Measurements from ENCODE around the gene VMAC.

VMAC gene

DNA sequence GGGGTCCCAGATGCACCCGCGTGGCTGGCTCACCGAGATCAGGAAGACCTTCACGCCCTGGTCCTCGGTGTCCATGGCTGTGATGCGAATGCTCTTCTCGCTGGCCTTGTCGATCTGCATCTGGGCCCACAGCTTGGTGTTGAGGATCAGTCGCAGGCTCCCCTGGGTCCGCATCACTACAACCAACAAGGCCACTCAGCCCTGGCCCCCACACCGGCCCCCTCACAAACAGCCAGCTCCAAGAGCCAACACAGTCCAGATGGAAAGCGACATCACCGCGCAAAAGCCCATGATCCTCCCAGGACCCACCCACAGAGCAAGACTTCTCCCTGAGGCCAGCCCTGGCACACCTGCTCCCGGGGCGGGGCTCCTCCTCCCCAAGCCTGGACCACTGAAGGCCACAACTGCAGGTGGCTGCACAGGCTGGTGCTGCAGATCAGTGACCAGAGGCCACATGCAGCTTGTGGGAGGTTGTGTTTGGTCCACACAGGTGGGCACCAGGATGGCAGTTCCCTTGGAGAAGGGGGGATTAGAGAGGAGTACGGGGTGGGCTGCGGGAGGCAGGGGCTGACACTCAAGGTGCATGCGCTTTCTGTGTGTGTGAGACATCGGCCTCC lies 13.9 kb downstream of the VMAC start:
- Histone ChIP-seq H3K36me3 (ENCODE audit: control insufficient read depth, insufficient read depth, low read length) (peaks cover 37% of the 10 kb centered on the region), H3K27ac (ENCODE audit: insufficient read depth, low read depth, low read length, poor library complexity, severe bottlenecking) (no peak overlapping the region), H3K4me1 (ENCODE audit: control insufficient read depth, insufficient read depth, low read length) (no peaks in the 10 kb centered on the region), H3K4me3 (ENCODE audit: insufficient read depth, low read depth, low read length) (no peak overlapping the region), H3K27me3 (ENCODE audit: control insufficient read depth, insufficient read depth, low read length, poor library complexity, severe bottlenecking) (no peaks in the 10 kb centered on the region), H3K9me3 (ENCODE audit: control insufficient read depth, low read length) (no peaks in the 10 kb centered on the region)
- 96% methylated on average over 20 of the region's 20 CpGs for WGBS, 2 experiments

GRCh38 chr19:5921516-5922160 lies 17.0 kb downstream of the VMAC start:
- 96% methylated on average over 21 of the region's 21 CpGs for WGBS, 2 experiments
- Histone ChIP-seq H3K27ac (ENCODE audit: insufficient read depth, low read depth, low read length, poor library complexity, severe bottlenecking) (no peak overlapping the region), H3K9me3 (ENCODE audit: control insufficient read depth, low read length) (no peaks in the 10 kb centered on the region), H3K4me1 (ENCODE audit: control insufficient read depth, insufficient read depth, low read length) (no peaks in the 10 kb centered on the region), H3K4me3 (ENCODE audit: insufficient read depth, low read depth, low read length) (no peak overlapping the region), H3K27me3 (ENCODE audit: control insufficient read depth, insufficient read depth, low read length, poor library complexity, severe bottlenecking) (no peaks in the 10 kb centered on the region), H3K36me3 (ENCODE audit: control insufficient read depth, insufficient read depth, low read length) (peaks cover 63% of the 10 kb centered on the region)

GRCh38 chr19:5922161-5922545 lies 17.5 kb downstream of the VMAC start:
- 96 to 97% methylated on average over 10 to 11 of the region's 12 CpGs for WGBS, 2 experiments
- H3K36me3 ChIP-seq (ENCODE audit: control insufficient read depth, insufficient read depth, low read length), result peaks cover 61% of the 10 kb centered on the region

DNA sequence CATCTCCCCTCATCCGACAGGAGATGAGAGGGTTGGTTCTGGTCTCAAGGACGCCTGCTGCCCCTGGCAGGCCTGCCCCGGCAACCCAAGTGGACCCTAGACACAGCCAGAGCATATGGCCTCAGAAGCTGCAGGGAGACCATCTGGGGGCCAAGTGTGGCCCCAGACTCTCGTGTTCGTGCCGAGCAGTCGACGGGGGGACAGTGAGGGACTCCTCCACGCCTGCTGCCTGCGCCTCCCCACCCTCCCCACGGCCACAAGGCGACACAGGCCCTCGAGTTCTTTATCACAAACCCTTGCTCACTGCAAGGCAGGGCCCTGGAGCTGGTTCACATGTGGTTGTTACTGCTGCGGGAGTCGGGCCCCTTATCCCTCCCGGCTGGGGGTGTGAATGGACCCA lies 18.7 kb downstream of the VMAC start:
- Histone ChIP-seq H3K9me3 (ENCODE audit: control insufficient read depth, low read length) (no peaks in the 10 kb centered on the region), H3K36me3 (ENCODE audit: control insufficient read depth, insufficient read depth, low read length) (peaks cover 71% of the 10 kb centered on the region), H3K27ac (ENCODE audit: insufficient read depth, low read depth, low read length, poor library complexity, severe bottlenecking) (no peak overlapping the region), H3K4me1 (ENCODE audit: control insufficient read depth, insufficient read depth, low read length) (no peaks in the 10 kb centered on the region), H3K27me3 (ENCODE audit: control insufficient read depth, insufficient read depth, low read length, poor library complexity, severe bottlenecking) (no peaks in the 10 kb centered on the region), H3K4me3 (ENCODE audit: insufficient read depth, low read depth, low read length) (no peak overlapping the region)
- WGBS, 2 experiments, result 95% methylated on average over 16 of the region's 16 CpGs

More at GRCh38 chr19:5922161-5922545, 17.5 kb downstream of the VMAC start:
- Histone ChIP-seq H3K9me3 (ENCODE audit: control insufficient read depth, low read length) (no peaks in the 10 kb centered on the region), H3K27me3 (ENCODE audit: control insufficient read depth, insufficient read depth, low read length, poor library complexity, severe bottlenecking) (no peaks in the 10 kb centered on the region), H3K27ac (ENCODE audit: insufficient read depth, low read depth, low read length, poor library complexity, severe bottlenecking) (no peak overlapping the region), H3K4me3 (ENCODE audit: insufficient read depth, low read depth, low read length) (no peak overlapping the region), H3K4me1 (ENCODE audit: control insufficient read depth, insufficient read depth, low read length) (no peaks in the 10 kb centered on the region)

GRCh38 chr19:5925830-5926427 lies 21.3 kb downstream of the VMAC start:
- 91 to 95% methylated on average over 18 of the region's 18 CpGs for WGBS, 2 experiments
- Histone ChIP-seq H3K27me3 (ENCODE audit: control insufficient read depth, insufficient read depth, low read length, poor library complexity, severe bottlenecking) (no peaks in the 10 kb centered on the region), H3K4me3 (ENCODE audit: insufficient read depth, low read depth, low read length) (no peak overlapping the region), H3K9me3 (ENCODE audit: control insufficient read depth, low read length) (no peaks in the 10 kb centered on the region), H3K4me1 (ENCODE audit: control insufficient read depth, insufficient read depth, low read length) (no peaks in the 10 kb centered on the region), H3K27ac (ENCODE audit: insufficient read depth, low read depth, low read length, poor library complexity, severe bottlenecking) (no peak overlapping the region), H3K36me3 (ENCODE audit: control insufficient read depth, insufficient read depth, low read length) (peaks cover 65% of the 10 kb centered on the region)

DNA sequence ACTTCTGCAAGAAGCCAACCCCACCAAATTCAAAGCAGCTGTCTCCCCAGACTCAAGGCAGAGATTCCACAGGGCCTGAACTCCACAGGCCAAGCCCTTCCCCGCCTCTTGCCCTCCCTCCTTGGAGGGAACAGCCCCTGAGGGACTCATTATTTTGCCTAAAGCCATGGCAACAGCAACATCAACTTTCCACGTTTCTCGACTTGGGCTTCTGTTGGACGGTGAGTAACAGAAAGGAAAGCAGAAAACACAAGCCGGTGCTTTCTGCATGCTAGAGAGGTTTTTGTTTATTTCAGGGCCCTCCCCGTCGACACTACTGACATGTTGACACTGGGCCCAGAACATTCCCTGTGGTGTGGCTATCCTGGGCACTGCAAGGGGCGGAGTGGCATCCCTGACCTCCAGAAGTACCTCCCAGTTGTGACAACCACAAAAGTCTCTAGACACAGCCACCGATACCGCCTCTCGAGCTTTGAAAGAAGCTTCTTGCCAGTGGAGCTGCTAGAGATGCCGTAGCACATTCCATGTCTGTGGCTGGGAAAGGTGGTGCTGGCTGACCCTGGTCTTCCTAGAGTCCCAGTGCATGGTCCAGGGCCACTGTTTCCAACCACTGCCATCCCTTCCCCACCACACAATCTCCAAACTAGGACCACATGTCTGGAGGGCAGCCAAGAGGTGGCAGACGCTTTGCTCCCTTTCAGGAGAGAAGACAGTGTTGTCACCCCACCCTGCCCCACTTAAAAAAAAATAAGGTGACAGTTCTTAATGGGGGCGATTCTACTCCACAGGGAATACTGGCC lies 22.2 kb downstream of the VMAC start:
- H3K36me3 ChIP-seq (ENCODE audit: control insufficient read depth, insufficient read depth, low read length), result peaks cover 72% of the 10 kb centered on the region

DNA sequence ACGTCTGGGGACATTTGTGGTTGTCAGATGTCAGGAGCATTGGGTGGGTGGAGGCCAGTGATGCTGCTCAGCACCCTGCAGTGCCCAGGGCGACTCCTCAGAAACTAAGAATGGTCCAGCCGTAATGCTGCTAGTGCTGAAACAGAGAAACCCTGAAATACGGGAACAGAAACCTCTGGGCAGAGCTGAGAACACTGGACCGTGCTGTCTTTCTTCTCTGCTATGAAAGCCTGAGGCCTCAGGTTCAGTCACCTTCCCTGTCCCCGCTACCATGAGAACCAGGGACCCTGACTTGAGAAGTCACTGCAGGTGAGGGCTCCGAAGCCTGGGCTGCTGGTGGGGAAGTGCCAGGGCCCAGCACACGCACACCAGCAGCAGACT lies 22.8 kb downstream of the VMAC start:
- H3K27ac ChIP-seq (ENCODE audit: insufficient read depth, low read depth, low read length, poor library complexity, severe bottlenecking), result no peak overlapping the region
- no peaks in the 10 kb centered on the region for H3K9me3 ChIP-seq (ENCODE audit: control insufficient read depth, low read length)
- WGBS, 2 experiments, result 93 to 96% methylated on average over 8 of the region's 8 CpGs
- H3K36me3 ChIP-seq (ENCODE audit: control insufficient read depth, insufficient read depth, low read length), result peaks cover 68% of the 10 kb centered on the region
- no peak overlapping the region for H3K4me3 ChIP-seq (ENCODE audit: insufficient read depth, low read depth, low read length)
- no peaks in the 10 kb centered on the region for H3K27me3 ChIP-seq (ENCODE audit: control insufficient read depth, insufficient read depth, low read length, poor library complexity, severe bottlenecking)
- H3K4me1 ChIP-seq (ENCODE audit: control insufficient read depth, insufficient read depth, low read length), result no peaks in the 10 kb centered on the region

More for the DNA sequence above, 22.2 kb downstream of the VMAC start:
- Histone ChIP-seq H3K9me3 (ENCODE audit: control insufficient read depth, low read length) (no peaks in the 10 kb centered on the region), H3K27ac (ENCODE audit: insufficient read depth, low read depth, low read length, poor library complexity, severe bottlenecking) (no peak overlapping the region), H3K27me3 (ENCODE audit: control insufficient read depth, insufficient read depth, low read length, poor library complexity, severe bottlenecking) (no peaks in the 10 kb centered on the region), H3K4me3 (ENCODE audit: insufficient read depth, low read depth, low read length) (no peak overlapping the region), H3K4me1 (ENCODE audit: control insufficient read depth, insufficient read depth, low read length) (no peaks in the 10 kb centered on the region)
- 96% methylated on average over 14 of the region's 14 CpGs for WGBS, 2 experiments

DNA sequence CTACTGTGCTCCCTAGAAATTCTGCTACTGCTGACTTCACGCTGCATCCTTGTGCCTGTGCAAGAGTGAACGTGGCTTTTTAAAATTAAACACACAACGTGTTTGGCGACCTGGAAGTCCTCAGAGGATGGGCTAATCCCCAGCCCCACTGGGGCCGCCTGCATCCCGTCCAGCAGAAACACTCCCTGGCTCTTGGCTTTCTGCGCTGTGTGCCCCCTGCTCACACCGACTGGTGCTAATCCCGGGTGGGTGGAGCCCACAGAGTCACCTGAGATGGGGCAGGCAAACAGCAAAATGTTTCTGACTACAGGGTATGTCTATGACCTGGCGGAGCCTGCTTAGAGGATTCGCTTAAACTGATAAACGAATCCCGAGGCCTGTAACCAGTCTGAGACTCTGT lies 24.5 kb downstream of the VMAC start:
- Histone ChIP-seq H3K36me3 (ENCODE audit: control insufficient read depth, insufficient read depth, low read length) (peaks cover 53% of the 10 kb centered on the region), H3K4me3 (ENCODE audit: insufficient read depth, low read depth, low read length) (no peak overlapping the region), H3K9me3 (ENCODE audit: control insufficient read depth, low read length) (no peaks in the 10 kb centered on the region), H3K27me3 (ENCODE audit: control insufficient read depth, insufficient read depth, low read length, poor library complexity, severe bottlenecking) (no peaks in the 10 kb centered on the region), H3K4me1 (ENCODE audit: control insufficient read depth, insufficient read depth, low read length) (peaks cover 3% of the 10 kb centered on the region), H3K27ac (ENCODE audit: insufficient read depth, low read depth, low read length, poor library complexity, severe bottlenecking) (no peak overlapping the region)
- 94 to 96% methylated on average over 13 of the region's 13 CpGs for WGBS, 2 experiments

GRCh38 chr19:5929625-5930024 lies 25.0 kb downstream of the VMAC start:
- 91 to 93% methylated on average over 14 of the region's 14 CpGs for WGBS, 2 experiments
- Histone ChIP-seq H3K4me1 (ENCODE audit: control insufficient read depth, insufficient read depth, low read length) (peaks cover 3% of the 10 kb centered on the region), H3K9me3 (ENCODE audit: control insufficient read depth, low read length) (no peaks in the 10 kb centered on the region), H3K27me3 (ENCODE audit: control insufficient read depth, insufficient read depth, low read length, poor library complexity, severe bottlenecking) (no peaks in the 10 kb centered on the region), H3K36me3 (ENCODE audit: control insufficient read depth, insufficient read depth, low read length) (peaks cover 48% of the 10 kb centered on the region), H3K27ac (ENCODE audit: insufficient read depth, low read depth, low read length, poor library complexity, severe bottlenecking) (no peak overlapping the region), H3K4me3 (ENCODE audit: insufficient read depth, low read depth, low read length) (no peak overlapping the region)

DNA sequence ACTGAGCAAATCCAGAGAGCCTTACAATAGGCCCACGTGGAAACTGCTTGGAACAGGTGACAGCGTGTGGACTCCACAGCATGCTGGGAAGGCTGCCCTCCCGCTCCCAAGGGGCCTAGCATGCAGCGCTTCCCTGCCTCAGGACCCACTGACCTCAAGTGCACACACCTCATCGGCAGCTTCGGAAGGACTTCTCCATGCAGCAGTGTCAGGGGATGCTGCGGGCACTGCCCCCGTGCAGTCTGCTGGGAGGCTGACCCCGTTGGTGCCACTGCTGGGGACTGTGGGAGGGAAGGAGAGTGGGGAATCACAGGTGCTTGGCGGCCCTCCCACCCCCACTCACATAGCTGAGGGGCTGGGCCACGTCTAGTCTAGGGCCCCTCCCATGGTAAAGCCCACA lies 26.6 kb downstream of the VMAC start:
- no peaks in the 10 kb centered on the region for H3K9me3 ChIP-seq (ENCODE audit: control insufficient read depth, low read length)
- WGBS, 2 experiments, result 91 to 95% methylated on average over 10 to 11 of the region's 11 CpGs
- no peak overlapping the region for H3K27ac ChIP-seq (ENCODE audit: insufficient read depth, low read depth, low read length, poor library complexity, severe bottlenecking)

More for the DNA sequence above, 26.6 kb downstream of the VMAC start:
- H3K36me3 ChIP-seq (ENCODE audit: control insufficient read depth, insufficient read depth, low read length), result peaks cover 34% of the 10 kb centered on the region
- H3K27me3 ChIP-seq (ENCODE audit: control insufficient read depth, insufficient read depth, low read length, poor library complexity, severe bottlenecking), result no peaks in the 10 kb centered on the region
- no peak overlapping the region for H3K4me3 ChIP-seq (ENCODE audit: insufficient read depth, low read depth, low read length)
- peaks cover 3% of the 10 kb centered on the region for H3K4me1 ChIP-seq (ENCODE audit: control insufficient read depth, insufficient read depth, low read length)
